ENCODE results near the gene C1QTNF12. TPM values are rescaled to one million over a fixed set of nuclear protein-coding genes. Genes with fewer than 3 reads are reported as not detected.

C1QTNF12 gene
- total RNA-seq, 2 experiments from 2014 or later, result 1.8 to 6.1 TPM

- POLR2A ChIA-PET, result no interaction called here
- TF ChIP-seq EZH2phosphoT487 (IDR thresholded peaks at IDR 0.05; ENCODE audit: borderline replicate concordance, low read depth, low read length) (no peak), CTCF (conservative IDR thresholded peaks at IDR 0.05; ENCODE audit: low read length) (no peak)
- H3K79me2 ChIP-seq (ENCODE audit: insufficient read depth, low read depth, low read length), result no peaks in the 10 kb centered on the region
- no peaks in the 10 kb centered on the region for H3K4me1 ChIP-seq (ENCODE audit: insufficient read depth, low read length, poor library complexity, severe bottlenecking)
- H3K4me3 ChIP-seq (ENCODE audit: low read depth, low read length, poor library complexity, severe bottlenecking), result no peak overlapping the region
- peaks cover 77% of the 10 kb centered on the region for H3K36me3 ChIP-seq (ENCODE audit: insufficient read depth, low read length)
- CTCF ChIA-PET (ENCODE audit: unreplicated experiment), result no interaction called here
- BruUV-seq (replicated peaks), result no TSS peak
- intact Hi-C loops (cut with micrococcal nuclease; ENCODE audit: unreplicated experiment), result no loop called here
- H3K27ac ChIP-seq (ENCODE audit: low read depth, low read length, poor library complexity, severe bottlenecking), result no peak overlapping the region
- H3K9me2 ChIP-seq (ENCODE audit: insufficient read depth, low read length), result no peaks in the 10 kb centered on the region
- no peaks in the 10 kb centered on the region for H4K20me1 ChIP-seq (ENCODE audit: insufficient read depth, low read length)
- DNase-seq (ENCODE audit: low spot score), result no peak
- no peak overlapping the region for H2AFZ ChIP-seq (ENCODE audit: low read length)
- no peak overlapping the region for H3K4me2 ChIP-seq (ENCODE audit: low read length)
- no peaks in the 10 kb centered on the region for H3K9me3 ChIP-seq (ENCODE audit: low read length)
These were observed 15.5 kb upstream of the C1QTNF12 start for GRCh38 chr1:1262071-1262470.

- no peak overlapping the region for H3K27ac ChIP-seq (ENCODE audit: low read depth, low read length, poor library complexity, severe bottlenecking)
- ChIA-PET POLR2A (interaction anchor here (0.7 to 0.8 kb wide), 2 partner anchors 12 to 145 kb away, joined by 3 read pairs; partner anchors contain the start of genes C1orf159 and UBE2J2), CTCF (ENCODE audit: unreplicated experiment) (no interaction called here)
- H3K9me2 ChIP-seq (ENCODE audit: insufficient read depth, low read length), result no peaks in the 10 kb centered on the region
- DNase-seq (ENCODE audit: low spot score), result no peak
- H3K4me2 ChIP-seq (ENCODE audit: low read length), result no peak overlapping the region
- no TSS peak for BruUV-seq (replicated peaks)
- H3K79me2 ChIP-seq (ENCODE audit: insufficient read depth, low read depth, low read length), result no peaks in the 10 kb centered on the region
- H3K4me1 ChIP-seq (ENCODE audit: insufficient read depth, low read length, poor library complexity, severe bottlenecking), result no peaks in the 10 kb centered on the region
- no peaks in the 10 kb centered on the region for H3K9me3 ChIP-seq (ENCODE audit: low read length)
- peaks cover 83% of the 10 kb centered on the region for H3K36me3 ChIP-seq (ENCODE audit: insufficient read depth, low read length)
- intact Hi-C loops (cut with micrococcal nuclease; ENCODE audit: unreplicated experiment), result no loop called here
- TF ChIP-seq EZH2phosphoT487 (IDR thresholded peaks at IDR 0.05; ENCODE audit: borderline replicate concordance, low read depth, low read length), result no peak
- no peak for TF ChIP-seq CTCF (conservative IDR thresholded peaks at IDR 0.05; ENCODE audit: low read length)
- H2AFZ ChIP-seq (ENCODE audit: low read length), result no peak overlapping the region
- no peak overlapping the region for H3K4me3 ChIP-seq (ENCODE audit: low read depth, low read length, poor library complexity, severe bottlenecking)
- H4K20me1 ChIP-seq (ENCODE audit: insufficient read depth, low read length), result no peaks in the 10 kb centered on the region
These were observed 14.5 kb upstream of the C1QTNF12 start for GRCh38 chr1:1260843-1261560.

GRCh38 chr1:1259951-1260600 lies 13.6 kb upstream of the C1QTNF12 start:
- Histone ChIP-seq H3K9me2 (ENCODE audit: insufficient read depth, low read length) (no peaks in the 10 kb centered on the region), H4K20me1 (ENCODE audit: insufficient read depth, low read length) (no peaks in the 10 kb centered on the region), H3K79me2 (ENCODE audit: insufficient read depth, low read depth, low read length) (no peaks in the 10 kb centered on the region), H3K27ac (ENCODE audit: low read depth, low read length, poor library complexity, severe bottlenecking) (no peak overlapping the region), H3K9me3 (ENCODE audit: low read length) (no peaks in the 10 kb centered on the region), H3K36me3 (ENCODE audit: insufficient read depth, low read length) (peaks cover 83% of the 10 kb centered on the region), H3K4me1 (ENCODE audit: insufficient read depth, low read length, poor library complexity, severe bottlenecking) (no peaks in the 10 kb centered on the region), H3K4me3 (ENCODE audit: low read depth, low read length, poor library complexity, severe bottlenecking) (no peak overlapping the region), H3K4me2 (ENCODE audit: low read length) (no peak overlapping the region), H2AFZ (ENCODE audit: low read length) (no peak overlapping the region)
- no peak for DNase-seq (ENCODE audit: low spot score)
- POLR2A ChIA-PET, result no interaction called here
- CTCF ChIA-PET (ENCODE audit: unreplicated experiment), result no interaction called here
- intact Hi-C loops (cut with micrococcal nuclease; ENCODE audit: unreplicated experiment), result no loop called here
- BruUV-seq (replicated peaks), result no TSS peak
- TF ChIP-seq CTCF (conservative IDR thresholded peaks at IDR 0.05; ENCODE audit: low read length), result no peak

All from OCI-LY7 (cell line).